Measurements from ENCODE around the gene SVOP.
"Not testable (repeated sequence)": the region's sequence is repeated elsewhere in the genome, so short reads cannot be mapped to it uniquely, and the experiment has no call there.

SVOP gene, protein sequence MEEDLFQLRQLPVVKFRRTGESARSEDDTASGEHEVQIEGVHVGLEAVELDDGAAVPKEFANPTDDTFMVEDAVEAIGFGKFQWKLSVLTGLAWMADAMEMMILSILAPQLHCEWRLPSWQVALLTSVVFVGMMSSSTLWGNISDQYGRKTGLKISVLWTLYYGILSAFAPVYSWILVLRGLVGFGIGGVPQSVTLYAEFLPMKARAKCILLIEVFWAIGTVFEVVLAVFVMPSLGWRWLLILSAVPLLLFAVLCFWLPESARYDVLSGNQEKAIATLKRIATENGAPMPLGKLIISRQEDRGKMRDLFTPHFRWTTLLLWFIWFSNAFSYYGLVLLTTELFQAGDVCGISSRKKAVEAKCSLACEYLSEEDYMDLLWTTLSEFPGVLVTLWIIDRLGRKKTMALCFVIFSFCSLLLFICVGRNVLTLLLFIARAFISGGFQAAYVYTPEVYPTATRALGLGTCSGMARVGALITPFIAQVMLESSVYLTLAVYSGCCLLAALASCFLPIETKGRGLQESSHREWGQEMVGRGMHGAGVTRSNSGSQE

DNA sequence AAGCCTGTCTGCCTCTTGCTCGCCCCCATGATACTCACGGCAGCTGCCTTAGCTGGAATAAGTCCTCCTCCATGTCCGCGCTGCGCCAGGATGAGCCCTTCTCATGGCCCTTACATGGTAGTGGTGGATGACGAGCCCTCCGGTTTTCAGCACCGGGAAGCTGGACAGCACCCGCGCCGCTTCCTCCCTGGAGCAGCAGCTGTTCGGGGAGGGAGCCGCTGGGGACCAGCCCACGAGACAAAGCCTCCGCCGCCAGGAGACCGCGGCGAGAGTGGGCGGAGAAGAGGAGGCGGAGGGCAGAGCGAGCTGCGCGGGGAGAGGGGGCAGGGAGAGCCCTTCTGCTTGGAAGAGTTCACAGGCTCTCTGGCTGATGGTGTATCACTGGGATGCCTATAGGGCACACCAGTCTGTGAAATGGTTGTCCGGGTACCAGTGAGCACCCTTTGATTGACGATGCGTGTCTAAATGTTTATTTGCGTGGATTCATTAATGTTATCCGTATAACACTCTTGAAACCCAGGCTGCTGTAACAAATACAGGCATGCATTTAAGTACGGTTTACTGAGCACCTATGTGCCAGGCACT is at the start of gene SVOP:
Gene SVOP (minus strand): TSS at position 273 of the 585 bp plus-strand sequence. CDS start 200 bp downstream, at position 73.
- DNase-seq = no peak

DNA sequence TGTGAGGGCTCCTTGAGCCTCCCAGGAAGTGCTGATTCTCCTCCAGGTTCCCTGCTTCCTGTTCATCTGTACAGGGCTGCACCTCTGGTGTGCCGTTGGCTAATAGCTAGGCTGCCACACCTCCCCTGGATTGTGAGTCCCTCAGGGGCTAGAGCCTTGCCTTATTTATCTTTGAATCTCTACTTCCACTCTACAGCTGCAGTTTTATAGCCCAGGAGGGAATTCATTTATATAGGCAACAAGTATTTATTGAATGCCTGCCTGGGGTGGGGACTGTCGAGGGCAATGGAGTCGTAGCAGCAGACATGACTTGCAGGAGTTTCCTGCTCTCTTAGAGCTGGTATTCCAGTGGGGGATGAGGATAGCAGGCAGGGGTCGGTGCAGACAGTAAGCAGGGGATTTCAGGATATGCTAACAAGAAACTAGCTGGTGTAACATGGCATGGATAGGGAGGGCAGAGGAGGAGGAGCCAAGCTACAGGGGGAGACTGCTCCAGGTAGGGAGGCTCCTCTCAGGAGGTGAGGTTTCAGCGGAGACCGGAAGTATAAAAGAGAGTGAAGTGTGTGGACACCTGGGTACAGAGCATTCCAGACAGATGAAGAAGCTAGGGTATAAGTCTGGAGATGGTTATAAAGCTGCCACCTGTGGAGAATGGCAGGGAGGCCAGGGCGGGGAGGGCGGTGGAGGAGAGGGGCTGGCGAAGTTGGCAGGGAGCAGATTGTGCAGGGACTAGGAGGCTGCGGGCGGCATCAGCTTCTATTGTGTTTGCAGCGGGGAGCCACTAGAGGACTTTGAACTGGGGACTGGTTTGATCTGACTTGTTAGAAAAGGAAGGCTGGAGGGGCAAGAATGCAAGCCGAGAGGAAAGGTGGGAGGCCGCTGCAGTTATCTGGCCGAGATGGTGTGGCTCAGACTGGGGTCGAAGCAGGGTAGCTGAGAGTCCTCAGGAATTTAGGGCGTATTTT is 48.7 kb upstream of the SVOP start:
- no peak for DNase-seq

DNA sequence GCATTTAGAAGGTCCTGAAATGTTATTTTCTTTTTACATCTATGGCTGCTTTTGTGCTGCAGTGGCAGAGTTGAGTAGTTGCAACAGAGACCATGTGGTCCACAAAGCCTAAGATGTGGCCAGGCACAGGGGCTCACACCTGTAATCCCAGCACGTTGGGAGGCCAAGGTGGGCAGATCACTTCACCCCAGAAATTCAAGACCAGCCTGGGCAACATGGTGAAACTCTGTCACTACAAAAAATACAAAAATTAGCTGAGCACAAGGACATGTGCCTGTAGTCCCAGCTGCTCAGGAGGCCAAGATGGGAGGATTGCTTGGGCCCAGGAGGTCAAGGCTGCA is 45.0 kb upstream of the SVOP start:
- DNase-seq = no peak

DNA sequence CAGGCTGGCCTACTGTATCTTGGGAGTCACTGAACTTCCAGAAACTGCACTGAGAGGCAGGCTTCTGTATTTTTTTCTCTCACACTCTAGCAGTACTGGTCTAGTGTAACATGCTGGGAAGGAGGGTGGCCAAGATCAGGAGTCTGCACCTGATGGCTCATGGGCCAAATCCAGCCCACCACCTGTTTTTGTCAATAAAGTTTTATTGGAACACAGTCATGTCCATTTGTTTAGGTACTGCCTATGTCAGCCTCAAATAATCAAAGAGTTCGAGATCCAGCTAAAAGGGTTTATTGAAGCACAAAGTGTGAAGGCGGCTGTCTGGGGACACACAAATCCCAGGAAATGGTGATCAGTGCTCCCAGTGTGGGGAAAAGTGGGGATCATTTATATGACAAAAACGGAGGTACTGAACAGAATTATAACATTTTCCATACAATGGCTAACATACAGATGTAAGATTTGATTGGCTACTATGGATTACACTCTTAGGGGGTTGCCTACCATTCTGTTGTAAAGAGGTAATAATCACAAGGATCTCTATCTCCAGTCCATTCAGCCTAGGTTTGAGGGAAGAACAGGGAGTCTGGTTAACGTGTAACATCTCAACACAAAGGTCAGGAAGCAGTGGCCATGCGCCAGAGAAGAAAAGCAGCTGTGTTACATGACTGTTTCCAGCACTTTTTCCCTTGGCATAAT is 44.4 kb upstream of the SVOP start:
- no peak for DNase-seq

DNA sequence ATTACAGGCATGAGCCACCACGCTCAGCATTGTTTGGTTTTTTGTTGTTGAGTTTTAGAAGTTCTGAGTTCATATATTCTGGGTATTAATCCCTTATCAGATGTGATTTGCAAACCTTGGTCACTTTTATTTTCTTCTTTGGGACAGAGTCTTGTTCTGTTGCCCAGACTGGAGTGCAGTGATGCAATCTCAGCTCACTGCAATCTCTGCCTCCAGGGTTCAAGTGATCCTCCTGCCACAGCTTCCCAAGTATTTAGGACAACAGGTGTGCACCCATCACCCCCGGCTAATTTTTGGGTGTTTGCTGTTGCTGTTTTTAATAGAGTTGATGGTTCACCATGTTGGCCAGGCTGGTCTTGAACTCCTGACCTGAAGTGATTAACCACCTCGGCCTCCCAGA is 43.3 kb upstream of the SVOP start:
- DNase-seq = no peak

DNA sequence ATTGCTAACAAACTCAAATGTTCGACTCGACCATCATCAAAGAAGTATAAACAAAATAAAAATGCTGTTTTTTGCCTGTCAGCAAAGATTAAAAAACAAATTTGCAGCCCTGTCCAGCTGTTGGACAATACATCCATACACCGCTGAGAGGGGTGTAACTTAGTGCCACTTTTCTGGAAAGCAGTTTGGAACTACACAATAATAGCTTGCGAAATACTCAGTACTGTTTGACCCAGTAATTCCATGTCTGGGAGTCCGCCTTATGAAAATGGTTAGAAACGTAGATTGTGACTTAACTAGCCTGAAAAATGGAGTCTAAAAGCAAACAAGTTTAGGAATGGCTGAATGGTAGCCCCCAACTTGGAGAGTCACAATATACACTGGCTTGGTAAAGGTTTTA is 37.9 kb upstream of the SVOP start:
- DNase-seq = no peak

GRCh38 chr12:109057376-109057775 is 36.5 kb upstream of the SVOP start:
- no peak for DNase-seq

DNA sequence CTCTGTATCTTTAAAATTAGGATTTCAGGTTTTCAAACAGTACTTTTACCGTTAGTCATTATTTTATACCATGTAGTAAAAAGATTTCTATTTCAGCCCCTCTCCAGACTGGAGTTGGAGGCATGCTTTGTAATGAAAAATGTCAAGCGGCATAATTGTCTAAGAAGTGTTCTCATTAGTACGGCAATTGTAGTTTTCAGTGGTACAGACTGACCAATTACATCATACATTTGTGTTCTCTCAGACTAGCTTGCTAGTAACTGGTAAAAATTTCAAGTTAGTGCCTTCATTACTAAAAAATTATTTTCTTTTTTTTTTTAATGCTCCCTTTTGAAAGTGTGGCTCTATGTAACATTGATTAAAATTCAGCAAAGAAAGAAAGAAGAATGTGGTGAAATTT is 36.0 kb upstream of the SVOP start:
- no peak for DNase-seq

- no peak for DNase-seq
Observed at GRCh38 chr12:109054520-109054919, 33.7 kb upstream of the SVOP start.

DNA sequence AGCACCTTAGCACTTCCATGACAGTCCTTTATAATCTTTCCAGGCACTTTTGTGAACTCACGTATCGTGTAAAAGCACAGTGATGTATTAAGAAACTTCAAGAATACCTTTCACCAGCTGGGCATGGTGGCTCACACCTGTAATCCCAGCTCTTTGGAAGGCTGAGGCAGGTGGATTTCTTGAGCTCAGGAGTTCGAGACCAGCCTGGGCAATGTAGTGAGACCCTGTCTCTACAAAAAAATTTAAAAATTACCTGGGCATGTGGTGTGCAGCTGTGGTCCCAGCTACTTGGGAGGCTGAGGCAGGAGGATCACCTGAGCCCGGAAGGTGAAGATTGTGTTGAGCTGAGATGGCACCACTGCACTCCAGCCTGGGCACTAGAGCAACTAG is 33.3 kb upstream of the SVOP start:
- not testable (repeated sequence) for DNase-seq

GRCh38 chr12:109053382-109054123 is 32.7 kb upstream of the SVOP start:
- DNase-seq = no peak

- DNase-seq = no peak
Observed at GRCh38 chr12:109052414-109053323, 31.8 kb upstream of the SVOP start, which contains the start of gene USP30. Gene USP30, plus strand, starts transcription at chr12:109052576. Its CDS starts 103 bp downstream, at chr12:109052679.

GRCh38 chr12:109052097-109052413 is 31.2 kb upstream of the SVOP start:
- no peak for DNase-seq

DNA sequence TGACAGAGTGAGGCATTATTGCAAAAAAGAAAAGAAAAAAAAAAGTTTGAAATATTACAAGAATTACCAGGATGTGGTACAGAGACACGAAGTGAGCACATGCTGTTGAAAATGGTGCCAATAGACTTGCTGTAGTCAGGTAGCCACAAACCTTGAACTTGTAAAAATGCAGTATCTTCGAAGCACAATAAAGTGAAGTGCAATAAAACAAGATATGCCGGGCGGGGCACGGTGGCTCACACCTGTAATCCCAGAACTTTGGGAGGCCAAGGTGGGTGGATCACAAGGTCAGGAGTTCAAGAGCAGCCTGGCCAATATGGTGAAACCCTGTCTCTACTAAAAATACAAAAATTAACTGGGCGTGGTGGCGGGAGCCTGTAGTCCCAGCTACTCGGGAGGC is 28.9 kb upstream of the SVOP start:
- not testable (repeated sequence) for DNase-seq

GRCh38 chr12:109048706-109049105 is 27.8 kb upstream of the SVOP start:
- DNase-seq = not testable (repeated sequence)

DNA sequence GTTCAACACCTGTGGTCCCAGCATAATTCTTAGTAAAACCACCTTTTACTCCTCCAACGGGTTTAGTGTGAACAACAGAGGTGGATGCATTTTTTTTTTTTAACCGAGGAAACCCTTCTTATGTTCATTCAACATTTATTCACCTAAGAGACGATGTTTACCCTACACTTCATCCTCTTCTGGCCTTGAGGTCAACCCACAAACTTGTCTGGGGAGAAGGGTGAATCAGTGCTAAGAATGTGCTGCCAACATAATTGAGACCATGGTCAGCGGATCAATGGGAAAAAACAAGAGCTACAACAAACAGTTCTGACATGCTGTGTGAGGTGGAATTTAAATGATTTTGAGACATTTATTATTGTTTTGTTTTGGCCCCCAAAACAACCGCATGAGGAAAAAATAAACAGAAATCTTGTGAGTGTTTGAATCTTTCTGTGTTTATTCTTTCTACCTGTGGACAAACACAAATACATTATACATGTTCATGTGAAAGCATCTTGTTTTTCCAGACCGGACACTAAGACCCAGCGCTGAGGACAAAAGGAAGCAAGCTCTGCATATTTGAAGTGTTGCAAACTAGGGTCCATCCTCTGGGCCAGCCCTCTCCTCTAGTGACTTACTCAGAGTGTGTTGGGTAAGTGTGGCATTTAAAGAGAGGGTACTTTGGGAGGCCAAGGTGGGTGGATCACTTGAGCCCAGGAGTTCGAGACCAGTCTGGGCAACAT is 26.4 kb upstream of the SVOP start:
- no peak for DNase-seq

DNA sequence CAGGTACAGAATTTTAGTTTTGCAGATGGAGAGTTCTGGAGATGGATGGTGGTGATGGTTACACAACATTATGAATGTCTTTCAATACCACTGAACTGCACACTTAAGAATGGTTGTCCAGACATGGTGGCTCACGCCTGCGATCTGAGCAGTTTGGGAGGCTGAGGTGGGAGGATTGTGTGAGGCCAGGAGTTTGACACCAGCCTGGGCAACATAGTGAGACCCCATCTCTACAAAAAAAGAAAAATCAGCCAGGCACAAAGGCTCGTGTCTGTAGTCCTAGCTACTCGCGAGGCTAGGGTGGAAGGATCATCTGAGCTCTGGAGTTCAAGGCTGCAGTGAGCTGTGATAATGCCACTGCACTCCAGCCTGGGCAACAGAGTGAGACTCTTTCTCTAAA is 23.4 kb upstream of the SVOP start:
- DNase-seq = no peak

DNA sequence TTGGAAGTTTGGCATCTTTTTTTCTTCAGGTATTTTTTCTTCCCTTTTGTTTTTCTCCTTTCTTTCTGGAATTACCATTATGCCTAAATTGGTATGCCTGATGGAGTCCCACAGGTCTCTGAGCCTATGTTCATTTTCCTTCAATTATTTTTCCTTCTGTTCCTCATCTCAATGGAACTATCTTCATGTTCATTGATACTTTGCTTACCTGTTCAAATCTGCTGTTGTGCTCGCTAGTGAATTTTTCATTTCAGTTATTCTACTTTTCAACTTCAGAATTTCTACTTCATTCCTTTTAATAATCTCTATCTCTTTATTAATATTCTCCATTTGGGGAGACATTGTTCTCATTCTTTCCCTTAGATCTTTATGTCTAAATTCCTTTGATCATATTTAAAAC is 16.1 kb upstream of the SVOP start:
- DNase-seq = no peak

DNA sequence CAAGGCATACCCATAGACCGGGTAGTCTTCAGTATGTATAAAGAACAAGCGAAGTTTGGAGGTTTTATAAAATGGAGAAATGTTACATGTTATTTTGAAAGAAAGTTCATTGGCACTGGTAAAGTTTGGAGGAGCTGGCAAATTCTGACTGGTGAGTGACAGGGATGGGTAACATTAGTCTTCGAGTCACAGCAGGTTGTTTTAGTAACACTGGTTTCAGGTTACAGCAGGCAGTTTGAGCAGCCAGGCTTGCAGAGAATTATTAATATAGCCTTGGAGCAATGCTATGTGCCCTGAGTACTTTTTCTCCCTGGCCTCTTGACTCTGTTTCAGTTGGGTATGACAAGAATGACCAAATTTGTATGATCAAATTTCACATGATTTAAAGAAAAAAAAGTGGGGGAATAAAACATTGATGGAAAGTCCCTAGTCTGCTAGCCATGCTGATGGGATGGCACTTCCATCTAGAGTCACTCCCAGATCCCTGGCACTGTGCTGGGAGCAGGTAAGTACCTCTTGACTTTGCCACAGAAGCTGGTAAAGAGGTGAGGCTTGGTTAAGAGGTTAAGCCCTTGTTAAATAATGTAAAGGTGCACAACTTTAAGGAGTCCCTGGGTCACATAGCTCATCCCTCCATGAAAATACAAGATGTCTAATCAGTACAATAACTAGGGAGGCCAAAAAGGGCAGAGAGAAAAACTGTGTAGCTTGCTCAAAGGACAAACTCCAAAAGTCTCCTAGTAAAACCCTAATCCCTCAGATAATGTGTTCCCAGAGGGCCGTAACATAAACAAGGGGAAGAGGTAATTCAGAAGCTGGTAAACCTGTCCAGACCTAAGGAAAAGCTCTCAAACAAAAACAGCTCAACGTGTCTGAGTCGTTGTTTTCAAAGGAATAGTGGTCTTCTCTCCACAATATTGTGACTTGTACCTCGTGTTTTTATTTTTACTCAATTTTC is 12.7 kb upstream of the SVOP start:
- no peak for DNase-seq

All from cortex of kidney (tissue), 1 donor.